SJCRH30 (cell line): ENCODE measurements around the gene PIK3R2. TPM values are rescaled to one million over a fixed set of nuclear protein-coding genes. Genes with fewer than 3 reads are reported as not detected.

ENCODE experiments used
- DNase-seq, 2 experiments: peaks; one replicate each; pipeline ENCODE4 v3.0.0-alpha.2; 2015 to 2020
- H3K27ac ChIP-seq: fragments of 250-450 bp; sonication (Bioruptor Pico); 2 replicates; pipeline ENCODE4 v1.5.1; 2020; ENCODE audit warnings: mild to moderate bottlenecking, moderate library complexity
- H3K27me3 ChIP-seq: fragments of 250-450 bp; sonication (Bioruptor Pico); 2 replicates; pipeline ENCODE4 v1.5.1; 2020; ENCODE audit warnings: mild to moderate bottlenecking, moderate library complexity
- H3K36me3 ChIP-seq: fragments of 250-450 bp; sonication (Bioruptor Pico); 2 replicates; pipeline ENCODE4 v1.5.1; 2020; ENCODE audit warnings: mild to moderate bottlenecking, moderate library complexity
- H3K4me1 ChIP-seq: fragments of 250-450 bp; sonication (Bioruptor Pico); 2 replicates; pipeline ENCODE4 v1.5.1; 2020; ENCODE audit warnings: mild to moderate bottlenecking, moderate library complexity
- H3K4me3 ChIP-seq: fragments of 250-450 bp; sonication (Bioruptor Pico); 2 replicates; pipeline ENCODE4 v1.5.1; 2020; ENCODE audit warnings: mild to moderate bottlenecking, moderate library complexity
- H3K9me3 ChIP-seq: fragments of 250-450 bp; sonication (Bioruptor Pico); replicated peaks from 2 replicates; pipeline ENCODE4 v1.5.1; 2020; ENCODE audit warnings: mild to moderate bottlenecking, moderate library complexity
- total RNA-seq: library from RNA; depleted of rRNA; stranded (reverse); fragments of >200 nt; shearing (Covaris generic); gene quantifications from 2 replicates; pipeline ENCODE4 v1.2.3, GENCODE V29; 2014

Gene PIK3R2
- total RNA-seq, 1 experiment from 2014 or later: 35.0 TPM

DNA sequence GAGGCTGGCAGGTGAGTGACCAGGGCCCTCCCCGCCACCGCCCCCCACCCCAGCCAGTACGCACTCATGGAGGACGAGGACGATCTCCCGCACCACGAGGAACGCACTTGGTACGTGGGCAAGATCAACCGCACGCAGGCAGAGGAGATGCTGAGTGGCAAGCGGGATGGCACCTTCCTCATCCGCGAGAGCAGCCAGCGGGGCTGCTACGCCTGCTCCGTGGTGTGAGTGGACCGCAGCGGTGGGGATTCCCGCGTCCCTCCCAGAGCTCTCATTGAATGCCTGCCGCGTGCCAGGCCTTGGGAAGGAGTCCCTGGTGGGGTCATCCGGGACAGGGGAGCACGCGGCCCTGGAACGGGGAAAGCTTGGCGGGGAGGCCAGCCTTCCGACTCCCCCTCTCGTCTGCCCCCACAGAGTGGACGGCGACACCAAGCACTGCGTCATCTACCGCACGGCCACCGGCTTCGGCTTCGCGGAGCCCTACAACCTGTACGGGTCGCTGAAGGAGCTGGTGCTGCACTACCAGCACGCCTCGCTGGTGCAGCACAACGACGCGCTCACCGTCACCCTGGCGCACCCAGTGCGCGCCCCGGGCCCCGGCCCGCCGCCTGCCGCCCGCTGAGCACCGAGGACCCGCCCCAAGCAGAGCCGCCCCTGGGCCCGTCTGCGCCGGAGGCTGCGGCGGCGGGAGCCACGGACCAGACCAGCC is 15.9 kb downstream of the PIK3R2 start:
- Histone ChIP-seq H3K4me1 (peaks cover 3% of the 10 kb centered on the region; the same call in 1 of the 2 replicates), H3K9me3 (no peaks in the 10 kb centered on the region), H3K36me3 (peaks cover 47% of the 10 kb centered on the region), H3K27me3 (no peaks in the 10 kb centered on the region), H3K4me3 (no peak overlapping the region), H3K27ac (no peak overlapping the region)
- DNase-seq: no peak

DNA sequence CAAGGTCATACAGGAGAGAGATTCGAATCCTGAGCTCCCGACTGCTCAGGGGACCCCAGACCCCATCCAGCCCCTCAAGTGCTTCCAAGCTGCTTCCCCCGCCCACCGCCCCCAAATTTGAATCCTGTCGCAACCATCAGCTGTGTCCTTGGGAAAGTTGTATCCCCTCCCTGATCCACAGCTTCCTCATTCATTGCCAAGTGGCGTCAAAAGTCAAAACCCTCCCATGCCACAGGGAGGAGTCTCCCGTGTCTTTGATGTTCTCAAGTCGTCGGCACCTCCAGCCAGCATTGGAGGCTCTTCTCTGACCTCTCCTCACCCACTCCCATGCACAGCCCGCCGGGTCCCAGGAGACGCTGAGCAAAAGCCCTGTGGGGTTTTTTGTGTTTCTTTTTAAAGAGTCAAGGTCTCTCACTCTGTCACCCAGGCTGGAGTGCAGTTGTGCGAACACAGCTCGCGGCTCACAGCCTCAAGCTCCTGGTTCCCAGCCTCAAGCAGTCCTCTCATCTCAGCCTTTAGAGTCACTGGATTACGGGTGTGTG is 17.8 kb downstream of the PIK3R2 start:
- H3K4me1 ChIP-seq: peaks cover 3% of the 10 kb centered on the region; the same call in 1 of the 2 replicates
- H3K27ac ChIP-seq: no peak overlapping the region
- H3K4me3 ChIP-seq: no peak overlapping the region
- no peaks in the 10 kb centered on the region for H3K9me3 ChIP-seq
- peaks cover 12% of the 10 kb centered on the region; the same call in 1 of the 2 replicates for H3K27me3 ChIP-seq
- H3K36me3 ChIP-seq: peaks cover 31% of the 10 kb centered on the region
- no peak for DNase-seq

DNA sequence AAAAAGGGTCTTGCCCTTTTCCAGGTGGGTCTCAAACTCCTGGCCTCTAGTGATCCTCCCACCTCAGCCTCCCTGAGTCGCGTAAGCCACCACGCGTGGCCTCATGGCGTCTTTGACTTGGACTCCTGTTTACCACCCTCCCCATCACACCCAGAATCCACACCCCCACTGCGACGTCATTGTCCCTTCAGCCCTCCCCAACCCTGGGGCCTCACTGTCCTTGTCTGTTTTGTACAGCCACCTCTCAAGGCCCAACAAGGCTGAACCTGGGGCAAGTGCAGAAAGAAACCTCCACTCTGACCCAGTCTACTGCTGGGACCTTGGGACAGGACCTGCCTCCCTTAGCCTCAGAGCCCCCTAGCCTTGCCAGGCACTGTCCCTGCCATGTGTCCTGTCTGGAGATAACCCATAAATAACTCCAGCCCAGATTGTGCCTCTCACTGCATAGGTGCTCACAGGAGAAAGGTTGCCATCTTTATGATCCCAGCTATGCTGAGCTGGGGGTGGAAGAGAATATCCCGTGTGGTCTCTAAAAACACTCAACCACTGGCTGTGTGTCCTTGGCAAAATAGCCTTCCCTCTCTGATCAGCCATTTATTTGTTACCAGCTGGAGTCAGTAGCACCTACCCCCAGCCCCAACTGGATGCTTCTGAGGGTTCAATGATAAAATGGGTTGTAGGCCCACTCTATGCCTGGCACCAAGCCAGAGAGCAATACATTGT is 18.8 kb downstream of the PIK3R2 start:
- Histone ChIP-seq H3K27me3 (peaks cover 12% of the 10 kb centered on the region; the same call in 1 of the 2 replicates), H3K9me3 (no peaks in the 10 kb centered on the region), H3K4me1 (peaks cover 3% of the 10 kb centered on the region; the same call in 1 of the 2 replicates), H3K4me3 (no peak overlapping the region), H3K36me3 (peaks cover 24% of the 10 kb centered on the region), H3K27ac (no peak overlapping the region)
- DNase-seq: no peak

GRCh38 chr19:18172331-18173053 is 19.5 kb downstream of the PIK3R2 start:
- H3K4me1 ChIP-seq: peaks cover 3% of the 10 kb centered on the region; the same call in 1 of the 2 replicates
- no peak for DNase-seq
- H3K36me3 ChIP-seq: peaks cover 16% of the 10 kb centered on the region
- H3K9me3 ChIP-seq: no peaks in the 10 kb centered on the region
- no peak overlapping the region for H3K4me3 ChIP-seq
- no peak overlapping the region for H3K27ac ChIP-seq
- H3K27me3 ChIP-seq: peaks cover 16% of the 10 kb centered on the region; the same call in 1 of the 2 replicates

DNA sequence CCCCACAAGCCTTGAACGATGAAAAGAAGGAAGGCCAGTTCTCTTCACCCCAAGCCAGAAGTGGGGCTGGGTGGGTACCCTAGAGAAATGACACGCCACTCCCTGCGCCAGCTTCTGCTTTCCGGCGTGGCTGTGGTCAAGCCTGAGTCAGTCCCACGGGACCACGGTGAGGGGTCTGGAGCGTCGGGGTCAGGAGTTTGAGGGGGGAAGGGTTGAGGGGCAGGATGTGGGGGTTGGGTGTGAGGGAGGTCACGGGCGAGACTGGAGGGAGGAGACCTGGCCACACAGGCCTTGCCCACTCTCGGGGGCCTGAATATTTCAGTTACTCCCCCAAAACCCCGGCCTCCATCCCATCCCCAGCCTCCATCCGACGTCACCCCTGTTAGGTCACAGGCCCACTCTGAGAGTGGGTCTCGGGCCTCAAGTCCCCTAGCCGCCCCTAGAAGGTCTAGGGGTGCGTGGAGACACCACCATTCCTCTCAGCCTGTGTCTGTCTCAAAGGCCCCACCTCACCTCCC is 20.1 kb downstream of the PIK3R2 start:
- H3K9me3 ChIP-seq: no peaks in the 10 kb centered on the region
- no peak overlapping the region for H3K27ac ChIP-seq
- H3K36me3 ChIP-seq: peaks cover 11% of the 10 kb centered on the region
- peaks cover 3% of the 10 kb centered on the region; the same call in 1 of the 2 replicates for H3K4me1 ChIP-seq
- peaks cover 18% of the 10 kb centered on the region; the same call in 1 of the 2 replicates for H3K27me3 ChIP-seq
- DNase-seq: no peak
- H3K4me3 ChIP-seq: peak overlapping the region; percentile 45; the same call in 1 of the 2 replicates

- DNase-seq: peak; percentile 50 to 68
- Histone ChIP-seq H3K4me3 (peak within 1 kb of the TSS; percentile 45), H3K4me1 (peaks cover 3% of the 10 kb centered on the region; the same call in 1 of the 2 replicates), H3K27ac (no peak within 1 kb of the TSS), H3K9me3 (no peaks in the 10 kb centered on the region), H3K36me3 (peaks cover 5% of the 10 kb centered on the region), H3K27me3 (peaks cover 18% of the 10 kb centered on the region; the same call in 1 of the 2 replicates)
Measured at GRCh38 chr19:18173572-18174288, 20.8 kb downstream of the PIK3R2 start, which contains the start of gene IFI30. IFI30 (plus strand) TSS chr19:18173813; CDS start chr19:18173842, 29 bp downstream.

DNA sequence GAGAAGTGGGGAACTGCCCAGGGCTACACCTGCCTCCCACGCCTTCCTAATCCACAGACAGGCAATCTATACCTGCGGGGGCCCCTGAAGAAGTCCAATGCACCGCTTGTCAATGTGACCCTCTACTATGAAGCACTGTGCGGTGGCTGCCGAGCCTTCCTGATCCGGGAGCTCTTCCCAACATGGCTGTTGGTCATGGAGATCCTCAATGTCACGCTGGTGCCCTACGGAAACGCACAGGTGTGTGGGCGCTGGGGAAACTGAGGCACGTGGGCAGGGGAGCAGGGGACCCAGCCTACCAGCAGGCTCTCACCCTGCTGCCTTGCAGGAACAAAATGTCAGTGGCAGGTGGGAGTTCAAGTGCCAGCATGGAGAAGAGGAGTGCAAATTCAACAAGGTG is 22.0 kb downstream of the PIK3R2 start:
- H3K4me3 ChIP-seq: no peak overlapping the region
- no peak for DNase-seq

DNA sequence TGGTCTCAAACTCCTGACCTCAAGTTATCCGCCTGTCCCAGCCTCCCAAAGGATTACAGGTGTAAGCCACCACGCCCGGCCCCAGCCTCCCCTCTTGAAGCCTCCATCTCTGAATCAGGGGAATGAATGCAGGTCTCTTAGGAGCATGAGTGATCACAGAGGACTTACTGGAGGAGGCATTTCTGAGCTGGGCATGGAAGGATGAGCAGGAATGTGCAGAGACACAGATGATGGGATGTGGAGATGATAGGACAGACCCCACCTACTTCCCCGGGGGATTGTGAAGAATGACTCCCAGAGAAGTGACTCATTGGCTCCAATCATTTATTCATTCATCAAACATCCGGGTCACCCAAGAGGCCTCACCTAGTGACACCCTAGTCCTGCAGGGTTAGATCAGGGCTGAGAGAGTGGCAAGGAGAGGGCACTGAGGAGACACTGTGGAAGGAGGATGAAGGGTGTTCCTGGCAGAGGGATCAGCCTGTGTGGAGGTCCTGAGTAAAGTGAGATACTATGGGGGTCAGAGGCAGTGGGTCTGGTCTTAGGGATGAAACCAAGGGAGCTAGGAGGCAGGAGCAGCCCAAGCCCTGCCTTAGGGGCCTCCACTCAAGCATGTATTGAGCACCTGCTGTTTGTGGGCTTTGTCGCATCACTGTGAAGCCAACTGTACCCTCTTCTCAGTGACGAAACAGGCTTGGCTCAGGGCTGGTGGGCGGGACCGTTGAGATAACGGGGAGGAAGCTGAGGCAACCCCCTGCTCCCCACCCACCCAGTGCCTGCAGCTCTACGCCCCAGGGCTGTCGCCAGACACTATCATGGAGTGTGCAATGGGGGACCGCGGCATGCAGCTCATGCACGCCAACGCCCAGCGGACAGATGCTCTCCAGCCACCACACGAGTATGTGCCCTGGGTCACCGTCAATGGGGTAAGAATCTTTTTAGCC is 23.7 kb downstream of the PIK3R2 start:
- Histone ChIP-seq H3K4me1 (peaks cover 3% of the 10 kb centered on the region; the same call in 1 of the 2 replicates), H3K9me3 (no peaks in the 10 kb centered on the region), H3K36me3 (no peaks in the 10 kb centered on the region), H3K27me3 (peaks cover 20% of the 10 kb centered on the region), H3K27ac (no peak overlapping the region), H3K4me3 (no peak overlapping the region)
- DNase-seq: no peak

More for the DNA sequence above, 22.0 kb downstream of the PIK3R2 start:
- Histone ChIP-seq H3K4me1 (peaks cover 3% of the 10 kb centered on the region; the same call in 1 of the 2 replicates), H3K36me3 (no peaks in the 10 kb centered on the region; the same call in 1 of the 2 replicates), H3K9me3 (no peaks in the 10 kb centered on the region), H3K27ac (no peak overlapping the region), H3K27me3 (peaks cover 18% of the 10 kb centered on the region; the same call in 1 of the 2 replicates)

DNA sequence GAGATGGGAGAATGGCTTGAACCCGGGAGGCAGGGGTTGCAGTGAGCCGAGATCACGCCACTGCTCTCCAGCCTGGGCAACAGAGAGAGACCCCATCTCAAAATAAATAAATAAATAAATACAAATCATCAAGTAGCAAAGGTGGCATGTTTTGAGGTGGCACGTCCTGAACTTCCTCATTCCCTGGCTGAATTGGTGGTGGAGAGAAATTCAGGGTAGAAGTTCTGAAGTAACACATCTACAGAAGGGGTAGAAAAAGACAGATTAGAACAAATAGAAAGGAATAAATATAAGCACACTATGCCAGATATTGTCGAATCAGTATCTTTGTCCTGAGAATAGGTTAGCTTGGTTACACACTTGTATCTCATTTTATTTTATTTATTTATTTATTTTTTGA is 27.0 kb downstream of the PIK3R2 start:
- Histone ChIP-seq H3K4me1 (no peaks in the 10 kb centered on the region), H3K27me3 (peaks cover 29% of the 10 kb centered on the region), H3K36me3 (no peaks in the 10 kb centered on the region), H3K4me3 (no peak overlapping the region), H3K9me3 (no peaks in the 10 kb centered on the region), H3K27ac (no peak overlapping the region)
- no peak for DNase-seq

DNA sequence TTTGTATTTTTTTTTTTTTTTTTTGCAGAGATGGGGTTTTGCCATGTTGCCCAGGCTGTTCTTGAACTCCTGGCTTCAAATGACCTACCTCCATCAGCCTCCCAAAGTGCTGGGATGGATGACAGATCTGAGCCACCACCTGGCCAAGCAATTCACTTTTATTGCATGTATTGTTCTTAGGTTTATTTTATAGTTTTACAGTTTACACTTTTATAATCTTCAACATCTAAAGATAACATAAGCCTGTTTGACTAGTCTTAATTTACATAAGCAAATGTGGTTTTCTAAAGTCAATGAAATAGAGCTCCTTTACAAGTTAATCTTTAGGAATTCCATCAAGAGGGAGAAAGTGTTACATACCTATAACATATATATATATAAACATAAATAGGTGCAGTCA is 30.6 kb downstream of the PIK3R2 start:
- Histone ChIP-seq H3K27me3 (peaks cover 33% of the 10 kb centered on the region), H3K4me1 (no peaks in the 10 kb centered on the region), H3K36me3 (no peaks in the 10 kb centered on the region), H3K27ac (no peak overlapping the region), H3K9me3 (no peaks in the 10 kb centered on the region), H3K4me3 (no peak overlapping the region)
- no peak for DNase-seq

GRCh38 chr19:18185538-18185937 is 32.6 kb downstream of the PIK3R2 start:
- no peak for DNase-seq
- Histone ChIP-seq H3K27ac (no peak overlapping the region), H3K4me1 (no peaks in the 10 kb centered on the region), H3K27me3 (peaks cover 33% of the 10 kb centered on the region), H3K9me3 (no peaks in the 10 kb centered on the region), H3K4me3 (no peak overlapping the region), H3K36me3 (no peaks in the 10 kb centered on the region)

GRCh38 chr19:18190278-18190677 is 37.3 kb downstream of the PIK3R2 start:
- Histone ChIP-seq H3K4me3 (no peak overlapping the region), H3K36me3 (no peaks in the 10 kb centered on the region), H3K4me1 (no peaks in the 10 kb centered on the region), H3K9me3 (no peaks in the 10 kb centered on the region), H3K27me3 (peaks cover 15% of the 10 kb centered on the region), H3K27ac (no peak overlapping the region)
- no peak for DNase-seq

DNA sequence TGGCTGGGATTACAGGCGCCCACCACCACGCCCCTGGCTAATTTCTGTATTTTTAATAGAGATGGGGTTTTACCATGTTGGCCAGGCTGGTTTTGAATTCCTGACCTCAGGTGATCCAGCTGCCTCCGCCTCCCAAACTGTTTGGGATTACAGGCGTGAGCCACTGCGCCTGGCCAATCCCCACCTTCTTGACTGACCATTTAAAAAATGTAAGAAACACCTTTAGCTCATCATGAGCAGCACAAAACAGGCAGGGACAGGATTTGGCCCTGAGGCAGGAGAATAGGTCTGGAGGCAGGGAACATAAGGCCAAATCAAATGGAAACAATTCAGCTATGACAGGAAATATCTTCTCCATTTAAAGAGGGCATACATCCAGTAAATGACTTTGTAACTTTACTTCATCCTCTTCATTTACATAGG is 38.7 kb downstream of the PIK3R2 start:
- H3K4me1 ChIP-seq: no peaks in the 10 kb centered on the region
- no peaks in the 10 kb centered on the region for H3K36me3 ChIP-seq
- H3K9me3 ChIP-seq: no peaks in the 10 kb centered on the region
- H3K27me3 ChIP-seq: peaks cover 5% of the 10 kb centered on the region; the same call in 1 of the 2 replicates
- DNase-seq: no peak
- no peak overlapping the region for H3K27ac ChIP-seq
- H3K4me3 ChIP-seq: peak overlapping the region; percentile 53
